Measurements from ENCODE around the gene AJAP1. TPM values are rescaled to one million over a fixed set of nuclear protein-coding genes. Genes with fewer than 3 reads are reported as not detected.

Gene AJAP1
- total RNA-seq, 1 experiment from 2014 or later = not detected

DNA sequence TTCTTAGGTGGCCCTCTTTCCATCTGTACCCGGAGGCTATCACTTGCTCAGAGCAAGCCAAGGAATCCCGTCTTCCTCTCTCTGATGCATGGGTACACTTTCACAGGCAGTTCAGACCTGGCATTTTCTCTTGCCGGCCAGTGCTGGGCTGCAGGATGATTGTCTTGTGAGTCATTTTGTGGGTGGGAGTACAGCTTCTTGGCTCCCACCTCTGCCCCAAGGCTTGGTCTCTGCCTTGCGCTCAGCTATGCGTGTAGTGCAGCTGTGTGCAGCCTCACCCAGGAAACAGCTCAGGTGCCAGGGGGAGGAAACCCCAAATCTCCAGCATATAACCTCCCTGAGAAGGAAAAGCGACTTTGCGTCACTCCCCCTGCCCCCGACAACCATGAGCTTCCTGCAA, 3.9 kb upstream of the AJAP1 start:
- no peak overlapping the region for H2AFZ ChIP-seq

DNA sequence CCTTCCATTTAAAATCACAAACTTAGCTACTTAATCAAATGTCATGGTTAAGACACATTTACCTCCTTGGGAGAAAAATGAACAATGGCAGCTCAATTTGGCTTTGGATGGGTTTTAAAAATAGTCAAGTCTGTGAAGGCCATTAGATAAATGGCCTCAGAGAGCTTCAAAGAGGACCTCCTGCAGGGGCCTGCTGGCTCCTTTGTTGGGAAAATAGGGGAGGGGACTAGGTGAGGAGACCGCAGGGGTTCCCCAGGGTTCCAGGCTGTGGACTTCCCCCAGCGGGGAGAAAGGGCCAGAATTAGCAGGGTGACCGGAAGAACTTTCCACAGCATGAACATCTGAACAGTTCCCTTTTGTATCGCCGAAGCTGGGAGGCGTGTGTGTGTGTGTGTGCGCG, 3.4 kb upstream of the AJAP1 start:
- Histone ChIP-seq H3K79me2 (ENCODE audit: low read depth) (no peaks in the 10 kb centered on the region), H3K27me3 (ENCODE audit: insufficient read depth, low read depth) (no peaks in the 10 kb centered on the region), H4K20me1 (ENCODE audit: insufficient read depth) (no peaks in the 10 kb centered on the region), H3K36me3 (ENCODE audit: low read depth) (no peaks in the 10 kb centered on the region), H2AFZ (no peak overlapping the region), H3K27ac (no peak overlapping the region), H3K4me3 (no peak overlapping the region), H3K4me1 (replicated peaks; ENCODE audit: insufficient read depth) (no peaks in the 10 kb centered on the region), H3F3A (ENCODE audit: insufficient read depth, low read depth) (no peaks in the 10 kb centered on the region), H3K9me2 (ENCODE audit: insufficient read depth) (no peaks in the 10 kb centered on the region), H3K9me3 (ENCODE audit: insufficient read depth, low read depth) (no peaks in the 10 kb centered on the region), H3K4me2 (no peak overlapping the region)
- POLR2A ChIA-PET (ENCODE audit: unreplicated experiment) = no interaction called here
- no peak for DNase-seq
- BruUV-seq (replicated peaks) = no TSS peak
- TF ChIP-seq EZH2 (IDR thresholded peaks at IDR 0.05; ENCODE audit: low read depth) = no peak
- TF ChIP-seq, protein P1, sequence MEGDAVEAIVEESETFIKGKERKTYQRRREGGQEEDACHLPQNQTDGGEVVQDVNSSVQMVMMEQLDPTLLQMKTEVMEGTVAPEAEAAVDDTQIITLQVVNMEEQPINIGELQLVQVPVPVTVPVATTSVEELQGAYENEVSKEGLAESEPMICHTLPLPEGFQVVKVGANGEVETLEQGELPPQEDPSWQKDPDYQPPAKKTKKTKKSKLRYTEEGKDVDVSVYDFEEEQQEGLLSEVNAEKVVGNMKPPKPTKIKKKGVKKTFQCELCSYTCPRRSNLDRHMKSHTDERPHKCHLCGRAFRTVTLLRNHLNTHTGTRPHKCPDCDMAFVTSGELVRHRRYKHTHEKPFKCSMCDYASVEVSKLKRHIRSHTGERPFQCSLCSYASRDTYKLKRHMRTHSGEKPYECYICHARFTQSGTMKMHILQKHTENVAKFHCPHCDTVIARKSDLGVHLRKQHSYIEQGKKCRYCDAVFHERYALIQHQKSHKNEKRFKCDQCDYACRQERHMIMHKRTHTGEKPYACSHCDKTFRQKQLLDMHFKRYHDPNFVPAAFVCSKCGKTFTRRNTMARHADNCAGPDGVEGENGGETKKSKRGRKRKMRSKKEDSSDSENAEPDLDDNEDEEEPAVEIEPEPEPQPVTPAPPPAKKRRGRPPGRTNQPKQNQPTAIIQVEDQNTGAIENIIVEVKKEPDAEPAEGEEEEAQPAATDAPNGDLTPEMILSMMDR (conservative IDR thresholded peaks at IDR 0.05) = no peak
- CTCF ChIA-PET = no interaction called here
- intact Hi-C loops (cut with micrococcal nuclease; ENCODE audit: unreplicated experiment) = no loop called here

More for the DNA sequence above, 3.9 kb upstream of the AJAP1 start:
- no peaks in the 10 kb centered on the region for H4K20me1 ChIP-seq (ENCODE audit: insufficient read depth)
- POLR2A ChIA-PET (ENCODE audit: unreplicated experiment) = no interaction called here
- no peaks in the 10 kb centered on the region for H3K36me3 ChIP-seq (ENCODE audit: low read depth)
- no peak for DNase-seq
- CTCF ChIA-PET = no interaction called here
- no peaks in the 10 kb centered on the region for H3K9me3 ChIP-seq (ENCODE audit: insufficient read depth, low read depth)
- TF ChIP-seq EZH2 (IDR thresholded peaks at IDR 0.05; ENCODE audit: low read depth) = no peak
- TF ChIP-seq, protein P1 (conservative IDR thresholded peaks at IDR 0.05) = no peak
- no peaks in the 10 kb centered on the region for H3K9me2 ChIP-seq (ENCODE audit: insufficient read depth)
- H3K27me3 ChIP-seq (ENCODE audit: insufficient read depth, low read depth) = no peaks in the 10 kb centered on the region
- no TSS peak for BruUV-seq (replicated peaks)
- no peak overlapping the region for H3K27ac ChIP-seq
- H3K4me1 ChIP-seq (replicated peaks; ENCODE audit: insufficient read depth) = no peaks in the 10 kb centered on the region
- no peak overlapping the region for H3K4me3 ChIP-seq
- no peaks in the 10 kb centered on the region for H3F3A ChIP-seq (ENCODE audit: insufficient read depth, low read depth)
- H3K4me2 ChIP-seq = no peak overlapping the region
- no peaks in the 10 kb centered on the region for H3K79me2 ChIP-seq (ENCODE audit: low read depth)
- intact Hi-C loops (cut with micrococcal nuclease; ENCODE audit: unreplicated experiment) = no loop called here

DNA sequence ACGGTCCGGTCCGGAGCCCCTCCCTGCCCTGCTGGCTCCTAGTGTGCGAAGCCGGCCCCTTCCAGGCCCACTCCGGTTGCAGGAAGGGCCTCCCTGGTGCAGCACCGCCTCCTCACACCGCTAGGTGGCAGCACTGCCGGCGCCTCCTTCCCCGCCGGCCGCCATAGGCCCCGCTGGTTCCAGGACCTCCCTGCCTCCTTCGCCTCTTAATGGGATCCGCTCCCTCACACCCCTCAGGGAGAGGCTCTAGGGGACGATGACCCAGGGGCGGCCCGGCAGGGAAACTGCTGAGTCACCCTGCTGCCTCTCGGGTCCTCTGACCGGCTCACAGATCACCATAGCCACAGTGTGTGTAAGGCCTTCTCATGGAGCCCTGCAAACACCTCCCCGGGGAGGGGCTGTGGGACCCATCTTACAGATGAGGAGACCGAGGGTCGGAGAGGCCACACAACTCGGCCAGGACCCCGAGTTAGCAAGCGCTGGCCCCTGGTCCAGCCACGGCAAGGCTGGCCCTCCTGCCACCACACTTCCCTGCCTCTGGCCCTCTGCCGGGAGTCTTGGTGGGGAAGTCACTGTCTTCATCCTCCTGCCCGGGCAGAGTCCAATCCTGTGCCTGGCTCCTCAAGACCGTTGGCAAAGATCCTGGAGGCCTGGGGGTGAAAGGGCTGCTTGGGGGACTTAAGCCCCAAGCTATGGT, 1.6 kb upstream of the AJAP1 start:
- peak in 1 of 2 experiments; percentile 32 for DNase-seq
- H3K4me1 ChIP-seq (replicated peaks; ENCODE audit: insufficient read depth) = no peaks in the 10 kb centered on the region
- intact Hi-C loops (cut with micrococcal nuclease; ENCODE audit: unreplicated experiment) = no loop called here
- H3K9me2 ChIP-seq (ENCODE audit: insufficient read depth) = no peaks in the 10 kb centered on the region
- ChIA-PET CTCF (no interaction called here), POLR2A (ENCODE audit: unreplicated experiment) (no interaction called here)
- no peaks in the 10 kb centered on the region for H3K36me3 ChIP-seq (ENCODE audit: low read depth)
- no peaks in the 10 kb centered on the region for H3K9me3 ChIP-seq (ENCODE audit: insufficient read depth, low read depth)
- H3F3A ChIP-seq (ENCODE audit: insufficient read depth, low read depth) = no peaks in the 10 kb centered on the region
- no peaks in the 10 kb centered on the region for H4K20me1 ChIP-seq (ENCODE audit: insufficient read depth)
- H3K27me3 ChIP-seq (ENCODE audit: insufficient read depth, low read depth) = no peaks in the 10 kb centered on the region
- no peak overlapping the region for H3K4me3 ChIP-seq
- H3K79me2 ChIP-seq (ENCODE audit: low read depth) = no peaks in the 10 kb centered on the region
- no peak overlapping the region for H2AFZ ChIP-seq
- peak overlapping the region; percentile 34; the same call in 1 of the 2 replicates for H3K4me2 ChIP-seq
- no peak for TF ChIP-seq EZH2 (IDR thresholded peaks at IDR 0.05; ENCODE audit: low read depth)
- TF ChIP-seq, protein P1 (conservative IDR thresholded peaks at IDR 0.05) = peak; percentile 79
- no TSS peak for BruUV-seq (replicated peaks)
- H3K27ac ChIP-seq = no peak overlapping the region
